ENCODE results near the gene BASP1. TPM values are rescaled to one million over a fixed set of nuclear protein-coding genes. Genes with fewer than 3 reads are reported as not detected.

BASP1 gene
- total RNA-seq, 2 experiments from 2014 or later = 0.70 to 0.93 TPM

- Histone ChIP-seq H3K36me3 (ENCODE audit: insufficient read depth, low read length) (no peaks in the 10 kb centered on the region), H3K4me3 (ENCODE audit: low read length) (no peak overlapping the region), H3K9me3 (ENCODE audit: control insufficient read depth in 1 of 2, insufficient read depth in 1 of 2, low read length in 2 of 2) (peaks cover 0 to 12% of the 10 kb centered on the region in 2 experiments), H3K27ac (ENCODE audit: low read depth in 1 of 2, low read length in 2 of 2) (no peak overlapping the region), H3K27me3 (ENCODE audit: control insufficient read depth in 1 of 2, insufficient read depth in 2 of 2, low read length in 2 of 2) (peaks cover 10 to 16% of the 10 kb centered on the region in 2 experiments), H3K4me1 (ENCODE audit: insufficient read depth, low read length) (peaks cover 10% of the 10 kb centered on the region)
- H3K4me3 Mint-ChIP-seq = no peak overlapping the region
- DNase-seq (no peak), ATAC-seq (ENCODE audit: poor library complexity) (no peak)
- H3K9me3 Mint-ChIP-seq = no peaks in the 10 kb centered on the region
- ChIA-PET CTCF (no interaction called here), POLR2A (no interaction called here)
- intact Hi-C loops (cut with DNase I, micrococcal nuclease) = loop anchor here in 1 of 2 experiments (5.0 kb wide), 1 partner anchor 1490 kb away; no protein-coding TSS in a partner anchor
- H3K27me3 Mint-ChIP-seq = peaks cover 17% of the 10 kb centered on the region
- H3K27ac Mint-ChIP-seq = no peak overlapping the region
- H3K4me1 Mint-ChIP-seq (ENCODE audit: low read depth) = peaks cover 11% of the 10 kb centered on the region
- no peaks in the 10 kb centered on the region for H3K36me3 Mint-ChIP-seq (ENCODE audit: low read depth)
- no peak for TF ChIP-seq CTCF (IDR thresholded peaks at IDR 0.05)
Observed at GRCh38 chr5:17212191-17212590, 5.2 kb upstream of the BASP1 start.

- Mint-ChIP-seq H3K27me3 (peaks cover 17% of the 10 kb centered on the region), H3K4me3 (no peak overlapping the region), H3K27ac (no peak overlapping the region), H3K36me3 (ENCODE audit: low read depth) (no peaks in the 10 kb centered on the region), H3K4me1 (ENCODE audit: low read depth) (peaks cover 11% of the 10 kb centered on the region), H3K9me3 (no peaks in the 10 kb centered on the region)
- no peak for TF ChIP-seq CTCF (IDR thresholded peaks at IDR 0.05)
- ChIA-PET POLR2A (no interaction called here), CTCF (interaction anchor here (0.7 kb wide), 1 partner anchor 19 kb away, joined by 3 read pairs; no protein-coding TSS in a partner anchor)
- ATAC-seq (ENCODE audit: poor library complexity) (no peak), DNase-seq (no peak)
- H3K27ac ChIP-seq (ENCODE audit: low read depth in 1 of 2, low read length in 2 of 2) = no peak overlapping the region
- H3K27me3 ChIP-seq (ENCODE audit: control insufficient read depth in 1 of 2, insufficient read depth in 2 of 2, low read length in 2 of 2) = peaks cover 11 to 16% of the 10 kb centered on the region in 2 experiments
- H3K4me1 ChIP-seq (ENCODE audit: insufficient read depth, low read length) = peaks cover 13% of the 10 kb centered on the region
- H3K9me3 ChIP-seq (ENCODE audit: control insufficient read depth in 1 of 2, insufficient read depth in 1 of 2, low read length in 2 of 2) = peaks cover 0 to 12% of the 10 kb centered on the region in 2 experiments
- H3K36me3 ChIP-seq (ENCODE audit: insufficient read depth, low read length) = no peaks in the 10 kb centered on the region
- no peak overlapping the region for H3K4me3 ChIP-seq (ENCODE audit: low read length)
- intact Hi-C loops (cut with DNase I, micrococcal nuclease) = loop anchor here in 1 of 2 experiments (5.0 kb wide), 1 partner anchor 1489 kb away; no protein-coding TSS in a partner anchor
Observed at GRCh38 chr5:17212996-17213395, 4.4 kb upstream of the BASP1 start.

- Mint-ChIP-seq H3K4me3 (no peak overlapping the region), H3K4me1 (ENCODE audit: low read depth) (peaks cover 15% of the 10 kb centered on the region), H3K36me3 (ENCODE audit: low read depth) (no peaks in the 10 kb centered on the region), H3K9me3 (no peaks in the 10 kb centered on the region), H3K27me3 (peaks cover 20% of the 10 kb centered on the region), H3K27ac (no peak overlapping the region)
- Histone ChIP-seq H3K4me1 (ENCODE audit: insufficient read depth, low read length) (peaks cover 22% of the 10 kb centered on the region), H3K27ac (ENCODE audit: low read depth in 1 of 2, low read length in 2 of 2) (no peak overlapping the region), H3K4me3 (ENCODE audit: low read length) (no peak overlapping the region), H3K27me3 (ENCODE audit: control insufficient read depth in 1 of 2, insufficient read depth in 2 of 2, low read length in 2 of 2) (peaks cover 18 to 20% of the 10 kb centered on the region in 2 experiments), H3K9me3 (ENCODE audit: control insufficient read depth in 1 of 2, insufficient read depth in 1 of 2, low read length in 2 of 2) (peaks cover 0 to 20% of the 10 kb centered on the region in 2 experiments), H3K36me3 (ENCODE audit: insufficient read depth, low read length) (no peaks in the 10 kb centered on the region)
- intact Hi-C loops (cut with DNase I, micrococcal nuclease) = loop anchor here in 1 of 2 experiments (5.0 kb wide), 1 partner anchor 1488 kb away; no protein-coding TSS in a partner anchor
- no peak for DNase-seq
- ChIA-PET POLR2A (no interaction called here), CTCF (no interaction called here)
- ATAC-seq (ENCODE audit: poor library complexity) = no peak
- TF ChIP-seq CTCF (IDR thresholded peaks at IDR 0.05) = no peak
Observed at GRCh38 chr5:17213938-17214337, 3.5 kb upstream of the BASP1 start.

Measured in CD4-positive, alpha-beta T cell (primary cell).